IPS-18a (cell line): Measurements from ENCODE around the gene PCSK2.

Source experiments
- H3K27ac ChIP-seq: one replicate; pipeline ENCODE4 v1.5.1; 2013; ENCODE audit warnings: low read length
- H3K27me3 ChIP-seq: one replicate; pipeline ENCODE4 v1.6.1; 2013; ENCODE audit warnings: mild to moderate bottlenecking, low read length; ENCODE audit not compliant: control insufficient read depth, insufficient read depth
- H3K36me3 ChIP-seq: one replicate; pipeline ENCODE4 v1.6.1; 2013; ENCODE audit warnings: low read depth, low read length; ENCODE audit not compliant: control insufficient read depth
- H3K4me1 ChIP-seq: one replicate; pipeline ENCODE4 v1.6.1; 2013; ENCODE audit warnings: low read depth, low read length; ENCODE audit not compliant: control insufficient read depth
- H3K4me3 ChIP-seq: one replicate; pipeline ENCODE4 v1.5.1; 2013; ENCODE audit warnings: low read length
- H3K9ac ChIP-seq: one replicate; pipeline ENCODE4 v1.6.1; 2013; ENCODE audit warnings: mild to moderate bottlenecking, low read length, moderate library complexity
- H3K9me3 ChIP-seq: one replicate; pipeline ENCODE4 v1.6.1; 2013; ENCODE audit warnings: low read depth, low read length; ENCODE audit not compliant: control insufficient read depth

The PCSK2 gene

GRCh38 chr20:17456279-17456678, 229.4 kb downstream of the PCSK2 start:
- Histone ChIP-seq H3K4me3 (no peak overlapping the region), H3K27me3 (no peaks in the 10 kb centered on the region), H3K9ac (no peak overlapping the region)

GRCh38 chr20:17457079-17457478, 230.2 kb downstream of the PCSK2 start:
- no peak overlapping the region for H3K4me3 ChIP-seq
- H3K36me3 ChIP-seq = no peaks in the 10 kb centered on the region
- no peaks in the 10 kb centered on the region for H3K9me3 ChIP-seq
- H3K9ac ChIP-seq = no peak overlapping the region
- H3K27ac ChIP-seq = no peak overlapping the region
- no peaks in the 10 kb centered on the region for H3K4me1 ChIP-seq
- no peaks in the 10 kb centered on the region for H3K27me3 ChIP-seq

More at GRCh38 chr20:17456279-17456678, 229.4 kb downstream of the PCSK2 start:
- no peaks in the 10 kb centered on the region for H3K4me1 ChIP-seq
- H3K36me3 ChIP-seq = no peaks in the 10 kb centered on the region
- no peaks in the 10 kb centered on the region for H3K9me3 ChIP-seq
- H3K27ac ChIP-seq = no peak overlapping the region

- no peaks in the 10 kb centered on the region for H3K4me1 ChIP-seq
- no peaks in the 10 kb centered on the region for H3K9me3 ChIP-seq
- H3K4me3 ChIP-seq = no peak overlapping the region
- no peak overlapping the region for H3K27ac ChIP-seq
- H3K36me3 ChIP-seq = no peaks in the 10 kb centered on the region
- H3K9ac ChIP-seq = no peak overlapping the region
- H3K27me3 ChIP-seq = no peaks in the 10 kb centered on the region
These were observed 230.8 kb downstream of the PCSK2 start for GRCh38 chr20:17457588-17458190.

- Histone ChIP-seq H3K4me3 (no peak overlapping the region), H3K9ac (no peak overlapping the region), H3K27me3 (no peaks in the 10 kb centered on the region), H3K9me3 (no peaks in the 10 kb centered on the region), H3K4me1 (no peaks in the 10 kb centered on the region), H3K36me3 (no peaks in the 10 kb centered on the region), H3K27ac (no peak overlapping the region)
These were observed 233.3 kb downstream of the PCSK2 start for GRCh38 chr20:17460119-17460518.

GRCh38 chr20:17461941-17462340, 235.1 kb downstream of the PCSK2 start:
- no peak overlapping the region for H3K27ac ChIP-seq
- no peaks in the 10 kb centered on the region for H3K4me1 ChIP-seq
- no peaks in the 10 kb centered on the region for H3K36me3 ChIP-seq
- H3K9me3 ChIP-seq = no peaks in the 10 kb centered on the region
- no peak overlapping the region for H3K4me3 ChIP-seq
- H3K9ac ChIP-seq = no peak overlapping the region
- no peaks in the 10 kb centered on the region for H3K27me3 ChIP-seq

GRCh38 chr20:17463711-17464110, 236.9 kb downstream of the PCSK2 start:
- Histone ChIP-seq H3K4me1 (no peaks in the 10 kb centered on the region), H3K9ac (no peak overlapping the region), H3K27me3 (no peaks in the 10 kb centered on the region), H3K9me3 (no peaks in the 10 kb centered on the region), H3K27ac (no peak overlapping the region), H3K4me3 (no peak overlapping the region), H3K36me3 (no peaks in the 10 kb centered on the region)

GRCh38 chr20:17465236-17465635, 238.4 kb downstream of the PCSK2 start:
- Histone ChIP-seq H3K27ac (no peak overlapping the region), H3K27me3 (no peaks in the 10 kb centered on the region), H3K4me1 (no peaks in the 10 kb centered on the region), H3K4me3 (no peak overlapping the region), H3K9me3 (no peaks in the 10 kb centered on the region), H3K9ac (no peak overlapping the region), H3K36me3 (no peaks in the 10 kb centered on the region)

- H3K9me3 ChIP-seq = no peaks in the 10 kb centered on the region
- no peak overlapping the region for H3K9ac ChIP-seq
- H3K4me1 ChIP-seq = no peaks in the 10 kb centered on the region
- no peaks in the 10 kb centered on the region for H3K27me3 ChIP-seq
- H3K27ac ChIP-seq = no peak overlapping the region
- H3K4me3 ChIP-seq = no peak overlapping the region
- H3K36me3 ChIP-seq = no peaks in the 10 kb centered on the region
These were observed 239.8 kb downstream of the PCSK2 start for GRCh38 chr20:17466641-17467040.

GRCh38 chr20:17467120-17467655, 240.3 kb downstream of the PCSK2 start:
- no peaks in the 10 kb centered on the region for H3K36me3 ChIP-seq
- no peaks in the 10 kb centered on the region for H3K9me3 ChIP-seq
- H3K27ac ChIP-seq = no peak overlapping the region
- H3K9ac ChIP-seq = no peak overlapping the region
- no peak overlapping the region for H3K4me3 ChIP-seq
- H3K27me3 ChIP-seq = no peaks in the 10 kb centered on the region
- no peaks in the 10 kb centered on the region for H3K4me1 ChIP-seq

- Histone ChIP-seq H3K9me3 (no peaks in the 10 kb centered on the region), H3K4me3 (no peak overlapping the region), H3K9ac (no peak overlapping the region), H3K27me3 (no peaks in the 10 kb centered on the region), H3K4me1 (no peaks in the 10 kb centered on the region), H3K27ac (no peak overlapping the region), H3K36me3 (no peaks in the 10 kb centered on the region)
These were observed 241.4 kb downstream of the PCSK2 start for GRCh38 chr20:17468073-17468840.

- H3K27me3 ChIP-seq = no peaks in the 10 kb centered on the region
- H3K9me3 ChIP-seq = no peaks in the 10 kb centered on the region
- no peaks in the 10 kb centered on the region for H3K4me1 ChIP-seq
- H3K27ac ChIP-seq = no peak overlapping the region
- no peak overlapping the region for H3K4me3 ChIP-seq
- no peak overlapping the region for H3K9ac ChIP-seq
- H3K36me3 ChIP-seq = no peaks in the 10 kb centered on the region
These were observed 242.6 kb downstream of the PCSK2 start for GRCh38 chr20:17469246-17470030.
